Measurements from ENCODE around the gene MAFG. TPM values are rescaled to one million over a fixed set of nuclear protein-coding genes. Genes with fewer than 3 reads are reported as not detected.

MAFG gene
- total and polyA plus RNA-seq, 9 of the 15 experiments (the other 6 are each of a cell fraction or from before 2014, with no cell fraction given): 1.1 to 58.1 (median 24.9) TPM

DNA sequence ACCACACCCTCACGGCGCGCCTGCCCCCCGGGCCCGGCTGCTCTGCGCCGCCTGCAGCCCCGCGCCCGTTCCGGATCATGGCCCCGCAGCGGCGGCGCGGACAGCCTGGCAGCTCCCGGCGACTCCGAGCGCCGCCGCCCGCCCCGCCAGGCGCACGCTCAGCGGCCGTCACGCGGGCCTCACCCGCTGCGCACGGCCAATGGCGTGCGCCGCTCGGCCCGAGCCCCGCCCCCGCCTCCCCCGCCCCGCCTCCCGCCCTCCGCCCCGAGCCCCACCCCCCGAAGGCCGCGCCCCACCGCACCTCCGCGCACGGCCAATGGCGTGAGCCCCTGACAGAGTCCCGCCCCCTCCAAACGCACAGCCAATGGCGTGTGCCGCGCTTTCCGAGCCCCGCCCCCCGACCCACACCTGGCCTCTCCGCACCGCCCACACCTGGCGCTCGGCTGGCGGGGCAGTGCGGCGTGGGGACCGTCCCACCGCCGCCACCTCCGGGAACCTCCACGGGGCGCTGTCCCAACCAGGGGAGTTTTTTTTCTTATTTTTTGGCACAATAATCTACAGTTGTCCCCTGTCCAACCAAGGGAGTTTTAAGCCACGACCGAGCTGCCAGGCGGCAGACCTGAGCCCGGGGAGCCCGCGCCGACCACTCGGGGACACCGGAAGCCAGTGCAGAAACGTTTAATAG, 16.1 kb downstream of the MAFG start, which contains the start of gene PCYT2 (continued):
- TF ChIP-seq XRCC4 (IDR thresholded peaks at IDR 0.05; ENCODE audit: extremely low read depth, insufficient read depth, insufficient read length) (no peak), ZNF146 (CRISPR knock-in tag; IDR thresholded peaks at IDR 0.05; ENCODE audit: unreplicated experiment) (no peak), FOXK2 (conservative IDR thresholded peaks at IDR 0.05 in 1 of 2, IDR thresholded peaks at IDR 0.05 in 1 of 2; ENCODE audit: low read depth in 2 of 2) (no peak), CHCHD3 (CRISPR knock-in tag; IDR thresholded peaks at IDR 0.05) (no peak), DACH1 (IDR thresholded peaks at IDR 0.05; ENCODE audit: partially characterized antibody) (peak; percentile 18), SAP30 (IDR thresholded peaks at IDR 0.05; ENCODE audit: borderline replicate concordance, insufficient read depth, low read depth, low read length, poor library complexity, severe bottlenecking) (peak; percentile 5), KAT8 (IDR thresholded peaks at IDR 0.05; ENCODE audit: low read depth) (no peak), NFE2L1 (tag; IDR thresholded peaks at IDR 0.05; ENCODE audit: borderline replicate concordance, low read depth) (no peak), RBM15 (IDR thresholded peaks at IDR 0.05; ENCODE audit: insufficient read depth, low read length) (no peak), POLR2AphosphoS5 (IDR thresholded peaks at IDR 0.05; ENCODE audit: control insufficient read depth, insufficient read depth, low read depth, low read length) (0 out of 2 replicates have a peak, but pooled peaks have one; percentile 31), ARID2 (IDR thresholded peaks at IDR 0.05) (no peak), HDAC2 (IDR thresholded peaks at IDR 0.05) (no peak), THRAP3 (IDR thresholded peaks at IDR 0.05; ENCODE audit: borderline replicate concordance) (no peak), SAFB2 (IDR thresholded peaks at IDR 0.05; ENCODE audit: borderline replicate concordance, low read depth, low read length, severe bottlenecking) (no peak), TAF1 (IDR thresholded peaks at IDR 0.05; ENCODE audit: control insufficient read depth, extremely low read depth, insufficient read depth, low read length, severe bottlenecking) (peak; percentile 27), RFX1 (IDR thresholded peaks at IDR 0.05) (no peak), CXXC5 (CRISPR knock-in tag; IDR thresholded peaks at IDR 0.05) (peak; percentile 60), MBD2 (IDR thresholded peaks at IDR 0.05; ENCODE audit: borderline replicate concordance, low read depth) (peak; percentile 44; the same call in 1 of the 2 replicates), SMARCA4 (IDR thresholded peaks at IDR 0.05) (no peak), NCOA4 (IDR thresholded peaks at IDR 0.05; ENCODE audit: partially characterized antibody) (no peak), TSC22D4 (tag; IDR thresholded peaks at IDR 0.05) (no peak), CTBP1 (IDR thresholded peaks at IDR 0.05; ENCODE audit: borderline replicate concordance) (no peak), SRSF7 (optimal IDR thresholded peaks at IDR 0.05; ENCODE audit: low read depth, low read length) (no peak)
- TF ChIP-seq, protein P1, sequence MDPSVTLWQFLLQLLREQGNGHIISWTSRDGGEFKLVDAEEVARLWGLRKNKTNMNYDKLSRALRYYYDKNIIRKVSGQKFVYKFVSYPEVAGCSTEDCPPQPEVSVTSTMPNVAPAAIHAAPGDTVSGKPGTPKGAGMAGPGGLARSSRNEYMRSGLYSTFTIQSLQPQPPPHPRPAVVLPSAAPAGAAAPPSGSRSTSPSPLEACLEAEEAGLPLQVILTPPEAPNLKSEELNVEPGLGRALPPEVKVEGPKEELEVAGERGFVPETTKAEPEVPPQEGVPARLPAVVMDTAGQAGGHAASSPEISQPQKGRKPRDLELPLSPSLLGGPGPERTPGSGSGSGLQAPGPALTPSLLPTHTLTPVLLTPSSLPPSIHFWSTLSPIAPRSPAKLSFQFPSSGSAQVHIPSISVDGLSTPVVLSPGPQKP (CRISPR knock-in tag; IDR thresholded peaks at IDR 0.05): no peak
- TF ChIP-seq, protein P2, sequence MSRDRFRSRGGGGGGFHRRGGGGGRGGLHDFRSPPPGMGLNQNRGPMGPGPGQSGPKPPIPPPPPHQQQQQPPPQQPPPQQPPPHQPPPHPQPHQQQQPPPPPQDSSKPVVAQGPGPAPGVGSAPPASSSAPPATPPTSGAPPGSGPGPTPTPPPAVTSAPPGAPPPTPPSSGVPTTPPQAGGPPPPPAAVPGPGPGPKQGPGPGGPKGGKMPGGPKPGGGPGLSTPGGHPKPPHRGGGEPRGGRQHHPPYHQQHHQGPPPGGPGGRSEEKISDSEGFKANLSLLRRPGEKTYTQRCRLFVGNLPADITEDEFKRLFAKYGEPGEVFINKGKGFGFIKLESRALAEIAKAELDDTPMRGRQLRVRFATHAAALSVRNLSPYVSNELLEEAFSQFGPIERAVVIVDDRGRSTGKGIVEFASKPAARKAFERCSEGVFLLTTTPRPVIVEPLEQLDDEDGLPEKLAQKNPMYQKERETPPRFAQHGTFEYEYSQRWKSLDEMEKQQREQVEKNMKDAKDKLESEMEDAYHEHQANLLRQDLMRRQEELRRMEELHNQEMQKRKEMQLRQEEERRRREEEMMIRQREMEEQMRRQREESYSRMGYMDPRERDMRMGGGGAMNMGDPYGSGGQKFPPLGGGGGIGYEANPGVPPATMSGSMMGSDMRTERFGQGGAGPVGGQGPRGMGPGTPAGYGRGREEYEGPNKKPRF (IDR thresholded peaks at IDR 0.05; ENCODE audit: low read depth, low read length): no peak
- TF ChIP-seq, protein P3, sequence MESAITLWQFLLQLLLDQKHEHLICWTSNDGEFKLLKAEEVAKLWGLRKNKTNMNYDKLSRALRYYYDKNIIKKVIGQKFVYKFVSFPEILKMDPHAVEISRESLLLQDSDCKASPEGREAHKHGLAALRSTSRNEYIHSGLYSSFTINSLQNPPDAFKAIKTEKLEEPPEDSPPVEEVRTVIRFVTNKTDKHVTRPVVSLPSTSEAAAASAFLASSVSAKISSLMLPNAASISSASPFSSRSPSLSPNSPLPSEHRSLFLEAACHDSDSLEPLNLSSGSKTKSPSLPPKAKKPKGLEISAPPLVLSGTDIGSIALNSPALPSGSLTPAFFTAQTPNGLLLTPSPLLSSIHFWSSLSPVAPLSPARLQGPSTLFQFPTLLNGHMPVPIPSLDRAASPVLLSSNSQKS (CRISPR knock-in tag; IDR thresholded peaks at IDR 0.05): no peak
